K562 (cell line): ENCODE results near the gene TTC21A. TPM values are rescaled to one million over a fixed set of nuclear protein-coding genes. Genes with fewer than 3 reads are reported as not detected.

Experiments
- BRD9 ChIP-seq: fragments of 450-650 bp; IDR thresholded peaks from 2 replicates; pipeline ENCODE4 v1.6.1; 2018; ENCODE audit warnings: low read depth; ENCODE audit not compliant: partially characterized antibody
- C11orf30 ChIP-seq: fragments of 450-650 bp; IDR thresholded peaks from 2 replicates; pipeline ENCODE4 v1.6.1; 2016; ENCODE audit warnings: low read depth, mild to moderate bottlenecking
- DNMT1 ChIP-seq: fragments of 450-650 bp; IDR thresholded peaks from 2 replicates; pipeline ENCODE4 v1.6.1; 2016; ENCODE audit warnings: antibody characterized with exemption, mild to moderate bottlenecking
- ERF ChIP-seq: fragments of 450-650 bp; formaldehyde crosslinking; IDR thresholded peaks from 2 replicates; pipeline ENCODE4 v1.4.0; 2020; ENCODE audit warnings: mild to moderate bottlenecking, mixed read lengths
- FOXJ3 ChIP-seq: sonication (generic); formaldehyde crosslinking; IDR thresholded peaks from 2 replicates; pipeline ENCODE4 v1.4.0; 2020; ENCODE audit warnings: mild to moderate bottlenecking, missing genetic modification reagents
- FOXP1 ChIP-seq: sonication (generic); formaldehyde crosslinking; IDR thresholded peaks from 2 replicates; pipeline ENCODE4 v1.8.0; 2022; ENCODE audit warnings: mild to moderate bottlenecking, missing genetic modification reagents
- IFI16 ChIP-seq: fragments of 250-450 bp; sonication (Bioruptor Pico); IDR thresholded peaks from 2 replicates; pipeline ENCODE4 v2.1.2; 2022; ENCODE audit warnings: mild to moderate bottlenecking, inconsistent platforms
- KLF13 ChIP-seq: fragments of 450-650 bp; IDR thresholded peaks from 2 replicates; pipeline ENCODE4 v1.6.1; 2016; ENCODE audit warnings: missing genetic modification characterization, low read depth, mild to moderate bottlenecking, missing compliant biosample characterization, moderate library complexity, borderline replicate concordance
- LEF1 ChIP-seq: fragments of 450-650 bp; IDR thresholded peaks from 2 replicates; pipeline ENCODE4 v1.6.1; 2016; ENCODE audit warnings: mild to moderate bottlenecking
- MCM3 ChIP-seq: fragments of 450-650 bp; IDR thresholded peaks from 2 replicates; pipeline ENCODE4 v1.6.1; 2016
- MIER1 ChIP-seq: fragments of 450-650 bp; IDR thresholded peaks from 2 replicates; pipeline ENCODE4 v1.6.1; 2016; ENCODE audit warnings: antibody characterized with exemption, mild to moderate bottlenecking, low read depth
- NELFE ChIP-seq: IDR thresholded peaks from 2 replicates; pipeline ENCODE4 v1.6.1; 2011; ENCODE audit warnings: mild to moderate bottlenecking; ENCODE audit not compliant: insufficient read depth, insufficient read length
- NRF1 ChIP-seq, 2 experiments: fragments of 450-650 bp; IDR thresholded peaks in 1 of 2; conservative IDR thresholded peaks in 1 of 2; 2 replicates each; pipeline ENCODE4 v1.6.1; 2014; ENCODE audit warnings: mild to moderate bottlenecking in 2 of 2
- PHB ChIP-seq: fragments of 250-450 bp; sonication (Bioruptor Pico); IDR thresholded peaks from 2 replicates; pipeline ENCODE4 v1.5.0; 2021
- PTRF ChIP-seq: fragments of 450-650 bp; IDR thresholded peaks from 2 replicates; pipeline ENCODE4 v1.6.1; 2016; ENCODE audit warnings: mild to moderate bottlenecking, missing genetic modification characterization, missing compliant biosample characterization
- RFX5 ChIP-seq: IDR thresholded peaks from 2 replicates; pipeline ENCODE4 v1.6.1; 2011; ENCODE audit warnings: low read depth, mild to moderate bottlenecking, improper control_type of control experiment, low read length
- SMAD1 ChIP-seq: fragments of 150-350 bp; IDR thresholded peaks from 2 replicates; pipeline ENCODE4 v1.6.1; 2014; ENCODE audit warnings: low read length, low read depth; ENCODE audit not compliant: partially characterized antibody
- ZKSCAN1 ChIP-seq: fragments of 150-350 bp; IDR thresholded peaks from 2 replicates; pipeline ENCODE4 v1.6.1; 2016; ENCODE audit warnings: low read depth, low read length
- ZNF263 ChIP-seq: sonication (generic); formaldehyde crosslinking; IDR thresholded peaks from 2 replicates; pipeline ENCODE4 v1.8.0; 2022; ENCODE audit warnings: mild to moderate bottlenecking, missing genetic modification reagents, borderline replicate concordance
- ZNF354B ChIP-seq: fragments of 250-450 bp; sonication (Bioruptor Pico); IDR thresholded peaks from 2 replicates; pipeline ENCODE4 v1.4.0; 2020
- ZNF384 ChIP-seq: IDR thresholded peaks from 2 replicates; pipeline ENCODE4 v1.6.1; 2012; ENCODE audit warnings: low read depth, low read length, improper control_type of control experiment
- ZNF583 ChIP-seq: fragments of 250-450 bp; sonication (Bioruptor Pico); IDR thresholded peaks from 2 replicates; pipeline ENCODE4 v1.4.0; 2020
- polyA plus RNA-seq, 8 experiments: library from polyadenylated mRNA; depleted of rRNA in 4 of 8; stranded (reverse) in 5 of 8; unstranded in 3 of 8; fragments of >200 nt; fragmentation: Nextera tagmentation in 2 of 8; fragmentation: Illumina TruSeq in 1 of 8; extraction: Ambion mirVana in 2 of 8; extraction: Trizol in 1 of 8; gene quantifications; 2 replicates each; pipeline versions ENCODE4 v1.2.1 to v1.2.3, GENCODE V29; 2011 to 2014; ENCODE audit warnings: inconsistent platforms in 1 of 8, missing spikeins in 1 of 8
- total RNA-seq, 7 experiments: library from RNA; depleted of rRNA in 6 of 7; stranded (reverse); fragments of >200 nt in 6 of 7; fragmentation: Illumina TruSeq in 2 of 7; extraction: Trizol in 2 of 7; gene quantifications; 2 replicates each; pipeline versions ENCODE4 v1.2.1 to v1.2.3, GENCODE V29; 2011 to 2021; ENCODE audit warnings: low replicate concordance in 1 of 7
- TF ChIP-seq, protein P1 (sequence below): sonication (generic); formaldehyde crosslinking; IDR thresholded peaks from 2 replicates; pipeline ENCODE4 v1.8.1; 2023; ENCODE audit warnings: mild to moderate bottlenecking, missing genetic modification reagents, moderate library complexity
- TF ChIP-seq, protein P2 (sequence below): fragments of 450-650 bp; formaldehyde crosslinking; IDR thresholded peaks from 2 replicates; pipeline ENCODE4 v1.4.0; 2020; ENCODE audit warnings: mild to moderate bottlenecking, moderate library complexity
- TF ChIP-seq, protein P3 (sequence below): fragments of 450-650 bp; IDR thresholded peaks from 2 replicates; pipeline ENCODE4 v1.6.1; 2018; ENCODE audit warnings: mild to moderate bottlenecking, low read depth; ENCODE audit not compliant: partially characterized antibody
- TF ChIP-seq, protein P4 (sequence below): sonication (generic); formaldehyde crosslinking; IDR thresholded peaks from 2 replicates; pipeline ENCODE4 v1.8.1; 2022; ENCODE audit warnings: missing genetic modification reagents

TTC21A gene
- total and polyA plus RNA-seq, 9 of the 15 experiments (the other 6 are each of a cell fraction or from before 2014, with no cell fraction given): 0.22 to 1.4 (median 0.70) TPM

DNA sequence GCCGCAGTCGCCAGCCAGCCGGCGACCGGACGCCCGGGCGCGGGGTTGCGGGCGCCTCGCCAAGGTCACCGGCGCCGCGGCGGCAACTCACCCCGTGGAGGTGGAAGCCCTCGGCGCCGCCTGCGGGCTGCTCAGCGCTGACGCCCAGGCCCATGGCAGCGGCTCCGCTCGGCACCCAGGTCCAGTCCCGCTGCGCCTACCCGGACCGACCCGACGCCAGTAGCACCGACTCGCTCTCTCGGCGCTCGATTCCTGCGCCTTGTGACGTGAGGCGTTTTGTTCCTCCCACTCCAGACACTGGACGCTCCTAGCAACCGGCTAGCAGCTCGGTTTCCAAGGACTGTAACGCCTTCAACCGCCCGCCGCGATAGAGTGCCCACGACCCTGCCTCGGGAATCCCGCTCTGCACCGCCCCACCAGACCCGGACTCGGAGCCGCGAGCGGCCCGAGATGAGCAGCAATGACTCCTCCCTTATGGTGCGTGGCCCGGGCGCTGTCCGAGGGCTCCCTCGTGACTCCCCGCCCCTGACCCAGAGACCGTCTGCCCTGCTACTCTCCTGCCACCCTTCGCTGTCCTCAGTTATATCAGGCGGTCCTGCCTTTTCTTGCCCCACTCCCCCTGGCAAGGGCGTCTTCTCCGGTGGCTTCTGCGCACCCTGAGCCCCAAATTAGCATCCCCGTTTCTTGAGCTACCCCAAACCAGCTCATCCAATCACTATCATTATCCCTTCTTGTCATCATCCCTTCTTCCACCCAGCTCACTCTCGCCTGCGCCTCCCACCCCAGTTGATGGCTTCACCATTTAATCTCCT is at the start of gene TTC21A, which contains the start of gene GORASP1 (continued):
- TF ChIP-seq BRD9 (no peak), ERF (CRISPR knock-in tag) (no peak), RFX5 (no peak), ZNF583 (0 out of 2 replicates have a peak, but pooled peaks have one; percentile 29), IFI16 (CRISPR knock-in tag) (no peak), ZNF384 (no peak), LEF1 (no peak), PHB (CRISPR knock-in tag) (no peak), MCM3 (no peak), C11orf30 (no peak), ZKSCAN1 (no peak), DNMT1 (no peak), FOXP1 (CRISPR knock-in tag) (no peak; the same call in 1 of the 2 replicates), NELFE (no peak), FOXJ3 (CRISPR knock-in tag) (no peak), PTRF (tag) (no peak), NRF1 (conservative IDR thresholded peaks at IDR 0.05 in 1 of 2, IDR thresholded peaks at IDR 0.05 in 1 of 2) (peak; percentile 31 to 52), ZNF263 (CRISPR knock-in tag) (peak; percentile 52; the same call in 1 of the 2 replicates), ZNF354B (CRISPR knock-in tag) (no peak), MIER1 (peak; percentile 40; the same call in 1 of the 2 replicates), KLF13 (no peak), SMAD1 (no peak)
- TF ChIP-seq, protein P1, sequence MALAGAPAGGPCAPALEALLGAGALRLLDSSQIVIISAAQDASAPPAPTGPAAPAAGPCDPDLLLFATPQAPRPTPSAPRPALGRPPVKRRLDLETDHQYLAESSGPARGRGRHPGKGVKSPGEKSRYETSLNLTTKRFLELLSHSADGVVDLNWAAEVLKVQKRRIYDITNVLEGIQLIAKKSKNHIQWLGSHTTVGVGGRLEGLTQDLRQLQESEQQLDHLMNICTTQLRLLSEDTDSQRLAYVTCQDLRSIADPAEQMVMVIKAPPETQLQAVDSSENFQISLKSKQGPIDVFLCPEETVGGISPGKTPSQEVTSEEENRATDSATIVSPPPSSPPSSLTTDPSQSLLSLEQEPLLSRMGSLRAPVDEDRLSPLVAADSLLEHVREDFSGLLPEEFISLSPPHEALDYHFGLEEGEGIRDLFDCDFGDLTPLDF: no peak; the same call in 1 of the 2 replicates
- TF ChIP-seq, protein P2, sequence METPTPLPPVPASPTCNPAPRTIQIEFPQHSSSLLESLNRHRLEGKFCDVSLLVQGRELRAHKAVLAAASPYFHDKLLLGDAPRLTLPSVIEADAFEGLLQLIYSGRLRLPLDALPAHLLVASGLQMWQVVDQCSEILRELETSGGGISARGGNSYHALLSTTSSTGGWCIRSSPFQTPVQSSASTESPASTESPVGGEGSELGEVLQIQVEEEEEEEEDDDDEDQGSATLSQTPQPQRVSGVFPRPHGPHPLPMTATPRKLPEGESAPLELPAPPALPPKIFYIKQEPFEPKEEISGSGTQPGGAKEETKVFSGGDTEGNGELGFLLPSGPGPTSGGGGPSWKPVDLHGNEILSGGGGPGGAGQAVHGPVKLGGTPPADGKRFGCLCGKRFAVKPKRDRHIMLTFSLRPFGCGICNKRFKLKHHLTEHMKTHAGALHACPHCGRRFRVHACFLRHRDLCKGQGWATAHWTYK: peak; percentile 71; the same call in 1 of the 2 replicates
- TF ChIP-seq, protein P3, sequence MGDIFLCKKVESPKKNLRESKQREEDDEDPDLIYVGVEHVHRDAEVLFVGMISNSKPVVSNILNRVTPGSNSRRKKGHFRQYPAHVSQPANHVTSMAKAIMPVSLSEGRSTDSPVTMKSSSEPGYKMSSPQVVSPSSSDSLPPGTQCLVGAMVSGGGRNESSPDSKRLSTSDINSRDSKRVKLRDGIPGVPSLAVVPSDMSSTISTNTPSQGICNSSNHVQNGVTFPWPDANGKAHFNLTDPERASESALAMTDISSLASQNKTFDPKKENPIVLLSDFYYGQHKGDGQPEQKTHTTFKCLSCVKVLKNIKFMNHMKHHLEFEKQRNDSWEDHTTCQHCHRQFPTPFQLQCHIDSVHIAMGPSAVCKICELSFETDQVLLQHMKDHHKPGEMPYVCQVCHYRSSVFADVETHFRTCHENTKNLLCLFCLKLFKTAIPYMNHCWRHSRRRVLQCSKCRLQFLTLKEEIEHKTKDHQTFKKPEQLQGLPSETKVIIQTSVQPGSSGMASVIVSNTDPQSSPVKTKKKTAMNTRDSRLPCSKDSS: no peak
- TF ChIP-seq, protein P4, sequence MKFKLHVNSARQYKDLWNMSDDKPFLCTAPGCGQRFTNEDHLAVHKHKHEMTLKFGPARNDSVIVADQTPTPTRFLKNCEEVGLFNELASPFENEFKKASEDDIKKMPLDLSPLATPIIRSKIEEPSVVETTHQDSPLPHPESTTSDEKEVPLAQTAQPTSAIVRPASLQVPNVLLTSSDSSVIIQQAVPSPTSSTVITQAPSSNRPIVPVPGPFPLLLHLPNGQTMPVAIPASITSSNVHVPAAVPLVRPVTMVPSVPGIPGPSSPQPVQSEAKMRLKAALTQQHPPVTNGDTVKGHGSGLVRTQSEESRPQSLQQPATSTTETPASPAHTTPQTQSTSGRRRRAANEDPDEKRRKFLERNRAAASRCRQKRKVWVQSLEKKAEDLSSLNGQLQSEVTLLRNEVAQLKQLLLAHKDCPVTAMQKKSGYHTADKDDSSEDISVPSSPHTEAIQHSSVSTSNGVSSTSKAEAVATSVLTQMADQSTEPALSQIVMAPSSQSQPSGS (CRISPR knock-in tag): no peak
